ENCODE measurements around the gene HMMR.
"Not testable (repeated sequence)": the region's sequence is repeated elsewhere in the genome, so short reads cannot be mapped to it uniquely, and the experiment has no call there.

The HMMR gene

GRCh38 chr5:163532171-163533084 lies 72.0 kb downstream of the HMMR start:
- H3K27me3 Mint-ChIP-seq, result peaks cover 25% of the 10 kb centered on the region
- no peak overlapping the region for H3K4me3 Mint-ChIP-seq
- ATAC-seq (replicated peaks; ENCODE audit: extremely low read depth, poor library complexity, severe bottlenecking), result no peak
- no peaks in the 10 kb centered on the region for H3K9me3 Mint-ChIP-seq
- peaks cover 2% of the 10 kb centered on the region for H3K36me3 Mint-ChIP-seq (ENCODE audit: insufficient read depth)
- no peaks in the 10 kb centered on the region for H3K4me1 Mint-ChIP-seq
- no peak overlapping the region for H3K27ac Mint-ChIP-seq (ENCODE audit: low read depth)
- DNase-seq (ENCODE audit: low spot score in 2 of 2), result no peak

GRCh38 chr5:163533223-163533622 lies 72.8 kb downstream of the HMMR start:
- no peak overlapping the region for H3K4me3 Mint-ChIP-seq
- ATAC-seq (replicated peaks; ENCODE audit: extremely low read depth, poor library complexity, severe bottlenecking) (no peak), DNase-seq (ENCODE audit: low spot score in 2 of 2) (no peak)
- H3K27me3 Mint-ChIP-seq, result peaks cover 33% of the 10 kb centered on the region
- H3K4me1 Mint-ChIP-seq, result no peaks in the 10 kb centered on the region
- no peaks in the 10 kb centered on the region for H3K9me3 Mint-ChIP-seq
- H3K27ac Mint-ChIP-seq (ENCODE audit: low read depth), result no peak overlapping the region
- peaks cover 4% of the 10 kb centered on the region for H3K36me3 Mint-ChIP-seq (ENCODE audit: insufficient read depth)

DNA sequence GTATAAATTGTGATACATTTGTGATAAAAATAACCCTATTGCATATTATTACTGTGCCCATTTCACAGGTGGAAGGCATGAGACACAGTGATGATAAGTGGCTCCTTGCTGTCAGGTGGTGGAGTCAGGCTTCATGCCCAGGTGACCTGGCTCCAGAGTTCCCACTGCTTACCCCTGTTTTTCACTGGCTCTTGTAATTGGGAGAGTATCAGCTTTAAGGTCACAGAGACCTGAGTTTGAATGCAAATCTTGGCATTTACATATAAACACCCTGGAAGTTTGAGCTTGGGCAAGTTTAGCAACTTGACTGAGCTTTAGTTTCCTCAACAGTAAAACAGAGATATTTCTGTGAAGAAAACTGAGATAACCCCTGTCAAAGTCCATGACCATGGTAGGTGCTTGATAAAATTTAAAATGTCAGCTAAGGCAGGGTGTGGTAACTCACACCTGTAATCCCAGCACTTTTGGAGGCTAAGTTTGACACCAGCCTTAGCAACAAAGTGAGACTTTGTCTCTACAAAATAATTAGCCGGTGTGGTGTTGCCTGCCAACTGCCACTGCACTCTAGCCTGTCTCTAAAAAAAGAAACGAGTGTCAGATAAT lies 74.2 kb downstream of the HMMR start:
- Mint-ChIP-seq H3K9me3 (no peaks in the 10 kb centered on the region), H3K36me3 (ENCODE audit: insufficient read depth) (peaks cover 4% of the 10 kb centered on the region), H3K27me3 (peaks cover 46% of the 10 kb centered on the region), H3K4me3 (no peak overlapping the region), H3K27ac (ENCODE audit: low read depth) (no peak overlapping the region), H3K4me1 (no peaks in the 10 kb centered on the region)
- ATAC-seq (replicated peaks; ENCODE audit: extremely low read depth, poor library complexity, severe bottlenecking) (no peak), DNase-seq (ENCODE audit: low spot score in 2 of 2) (no peak)

GRCh38 chr5:163535290-163535689 lies 74.9 kb downstream of the HMMR start:
- no peak overlapping the region for H3K4me3 Mint-ChIP-seq
- peaks cover 4% of the 10 kb centered on the region for H3K36me3 Mint-ChIP-seq (ENCODE audit: insufficient read depth)
- ATAC-seq (replicated peaks; ENCODE audit: extremely low read depth, poor library complexity, severe bottlenecking) (no peak), DNase-seq (ENCODE audit: low spot score in 2 of 2) (no peak)
- no peaks in the 10 kb centered on the region for H3K9me3 Mint-ChIP-seq
- H3K4me1 Mint-ChIP-seq, result no peaks in the 10 kb centered on the region
- H3K27ac Mint-ChIP-seq (ENCODE audit: low read depth), result no peak overlapping the region
- peaks cover 51% of the 10 kb centered on the region for H3K27me3 Mint-ChIP-seq

DNA sequence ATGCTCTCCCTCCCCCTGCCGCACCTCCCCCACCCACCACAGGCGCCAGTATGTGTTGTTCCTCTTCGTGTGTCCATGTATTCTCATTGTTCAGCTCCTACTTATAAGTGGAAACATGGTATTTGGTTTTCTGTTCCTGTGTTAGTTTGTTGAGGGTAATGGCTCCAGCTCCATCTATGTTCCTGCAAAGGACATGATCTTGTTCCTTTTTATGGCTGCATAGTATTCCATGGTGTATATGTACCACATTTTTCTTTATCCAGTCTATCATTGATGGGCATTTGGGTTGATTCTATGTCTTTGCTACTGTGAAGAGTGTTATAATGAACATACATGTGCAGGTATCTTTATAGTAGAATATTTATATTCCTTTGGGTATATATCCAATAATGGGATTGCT lies 76.0 kb downstream of the HMMR start:
- not testable (repeated sequence) for H3K4me3 Mint-ChIP-seq; ATAC-seq (replicated peaks; ENCODE audit: extremely low read depth, poor library complexity, severe bottlenecking); H3K4me1 Mint-ChIP-seq; DNase-seq (ENCODE audit: low spot score in 2 of 2); H3K36me3 Mint-ChIP-seq (ENCODE audit: insufficient read depth); H3K27ac Mint-ChIP-seq (ENCODE audit: low read depth); H3K9me3 Mint-ChIP-seq
- H3K27me3 Mint-ChIP-seq, result peaks cover 63% of the 10 kb centered on the region

- no peak for ATAC-seq (replicated peaks; ENCODE audit: extremely low read depth, poor library complexity, severe bottlenecking)
- no peak for DNase-seq (ENCODE audit: low spot score in 2 of 2)
- H3K9me3 Mint-ChIP-seq, result no peaks in the 10 kb centered on the region
- no peak overlapping the region for H3K4me3 Mint-ChIP-seq
- peaks cover 82% of the 10 kb centered on the region for H3K27me3 Mint-ChIP-seq
- H3K27ac Mint-ChIP-seq (ENCODE audit: low read depth), result no peak overlapping the region
- no peaks in the 10 kb centered on the region for H3K4me1 Mint-ChIP-seq
- H3K36me3 Mint-ChIP-seq (ENCODE audit: insufficient read depth), result peaks cover 3% of the 10 kb centered on the region
These were observed 80.3 kb downstream of the HMMR start for GRCh38 chr5:163540696-163541095.
